LNCAP (cell line): ENCODE results near the gene AP3D1.

Experiments
- CTCF ChIP-seq: fragments of 450-650 bp; IDR thresholded peaks from 2 replicates; pipeline ENCODE4 v1.5.1; 2017; ENCODE audit warnings: mild to moderate bottlenecking

Gene AP3D1

GRCh38 chr19:2170219-2170618 lies 18.9 kb upstream of the AP3D1 start:
- no peak for TF ChIP-seq CTCF

- no peak for TF ChIP-seq CTCF
Measured at GRCh38 chr19:2168619-2169424, 17.5 kb upstream of the AP3D1 start.

GRCh38 chr19:2167896-2168618 lies 16.7 kb upstream of the AP3D1 start:
- no peak for TF ChIP-seq CTCF

- TF ChIP-seq CTCF: no peak
Measured at GRCh38 chr19:2166741-2167738, 15.7 kb upstream of the AP3D1 start.

- TF ChIP-seq CTCF: no peak
Measured at GRCh38 chr19:2164020-2164998, 12.9 kb upstream of the AP3D1 start.

- TF ChIP-seq CTCF: no peak
Measured at GRCh38 chr19:2160379-2160778, 9.0 kb upstream of the AP3D1 start.
